Neural cell (in vitro differentiated cells): ENCODE measurements around the gene STAT6.

Experiments
- EP300 ChIP-seq: fragments of 450-650 bp; conservative IDR thresholded peaks from 2 replicates; pipeline ENCODE4 v1.6.1; 2014; ENCODE audit warnings: antibody characterized with exemption, mild to moderate bottlenecking, moderate library complexity; ENCODE audit not compliant: poor library complexity, severe bottlenecking
- EZH2 ChIP-seq: fragments of 200-600, 300-800 bp; shearing (Covaris generic), sonication (generic); IDR thresholded peaks from 2 replicates; pipeline ENCODE4 v1.6.1; 2014; ENCODE audit warnings: antibody characterized with exemption, low read length, borderline replicate concordance, mild to moderate bottlenecking; ENCODE audit not compliant: insufficient read depth, poor library complexity, severe bottlenecking
- POLR2AphosphoS5 ChIP-seq: IDR thresholded peaks from 2 replicates; pipeline ENCODE4 v1.6.1; 2012
- RAD21 ChIP-seq: fragments of 450-650 bp; conservative IDR thresholded peaks from 2 replicates; pipeline ENCODE4 v1.6.1; 2014; ENCODE audit warnings: antibody characterized with exemption, mild to moderate bottlenecking, moderate library complexity
- TAF1 ChIP-seq: IDR thresholded peaks from 2 replicates; pipeline ENCODE4 v1.6.1; 2012; ENCODE audit warnings: low read depth
- TF ChIP-seq, protein P1 (sequence below): fragments of 450-650 bp; IDR thresholded peaks from 2 replicates; pipeline ENCODE4 v1.5.1; 2014; ENCODE audit warnings: antibody characterized with exemption, mild to moderate bottlenecking, moderate library complexity; ENCODE audit not compliant: poor library complexity, severe bottlenecking
- TF ChIP-seq, protein P2 (sequence below): IDR thresholded peaks from 2 replicates; pipeline ENCODE4 v1.6.1; 2012; ENCODE audit warnings: borderline replicate concordance

DNA sequence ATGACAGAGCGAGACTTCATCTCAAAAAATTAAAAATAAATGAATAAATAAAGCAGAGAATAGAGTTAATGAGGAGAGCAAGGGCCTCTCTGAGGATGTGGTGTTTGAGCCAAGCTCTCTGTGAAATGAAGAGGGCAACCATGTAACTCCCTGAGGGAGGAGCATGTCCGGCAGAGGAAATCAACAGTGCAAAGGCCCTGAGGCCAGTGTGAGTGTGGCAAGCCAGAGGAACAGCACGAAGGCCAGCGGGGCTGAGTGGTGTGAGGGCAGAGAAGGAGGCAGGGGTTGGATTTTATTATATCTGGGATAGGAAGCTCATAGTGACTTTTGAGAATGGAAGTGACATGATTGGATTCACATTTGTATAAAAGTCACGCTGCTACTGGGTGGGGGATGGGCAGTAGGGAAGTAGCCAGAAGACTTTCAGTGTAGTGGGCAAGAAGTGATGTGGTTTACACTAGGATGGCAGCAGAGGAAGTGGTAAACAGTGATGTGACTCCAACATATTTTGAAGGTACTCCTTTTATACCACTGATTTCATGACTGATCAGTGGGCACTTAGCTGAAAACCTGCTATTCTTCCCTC lies 46.5 kb upstream of the STAT6 start:
- TF ChIP-seq RAD21 = no peak
- TF ChIP-seq, protein P1, sequence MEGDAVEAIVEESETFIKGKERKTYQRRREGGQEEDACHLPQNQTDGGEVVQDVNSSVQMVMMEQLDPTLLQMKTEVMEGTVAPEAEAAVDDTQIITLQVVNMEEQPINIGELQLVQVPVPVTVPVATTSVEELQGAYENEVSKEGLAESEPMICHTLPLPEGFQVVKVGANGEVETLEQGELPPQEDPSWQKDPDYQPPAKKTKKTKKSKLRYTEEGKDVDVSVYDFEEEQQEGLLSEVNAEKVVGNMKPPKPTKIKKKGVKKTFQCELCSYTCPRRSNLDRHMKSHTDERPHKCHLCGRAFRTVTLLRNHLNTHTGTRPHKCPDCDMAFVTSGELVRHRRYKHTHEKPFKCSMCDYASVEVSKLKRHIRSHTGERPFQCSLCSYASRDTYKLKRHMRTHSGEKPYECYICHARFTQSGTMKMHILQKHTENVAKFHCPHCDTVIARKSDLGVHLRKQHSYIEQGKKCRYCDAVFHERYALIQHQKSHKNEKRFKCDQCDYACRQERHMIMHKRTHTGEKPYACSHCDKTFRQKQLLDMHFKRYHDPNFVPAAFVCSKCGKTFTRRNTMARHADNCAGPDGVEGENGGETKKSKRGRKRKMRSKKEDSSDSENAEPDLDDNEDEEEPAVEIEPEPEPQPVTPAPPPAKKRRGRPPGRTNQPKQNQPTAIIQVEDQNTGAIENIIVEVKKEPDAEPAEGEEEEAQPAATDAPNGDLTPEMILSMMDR = no peak
- TF ChIP-seq, protein P2, sequence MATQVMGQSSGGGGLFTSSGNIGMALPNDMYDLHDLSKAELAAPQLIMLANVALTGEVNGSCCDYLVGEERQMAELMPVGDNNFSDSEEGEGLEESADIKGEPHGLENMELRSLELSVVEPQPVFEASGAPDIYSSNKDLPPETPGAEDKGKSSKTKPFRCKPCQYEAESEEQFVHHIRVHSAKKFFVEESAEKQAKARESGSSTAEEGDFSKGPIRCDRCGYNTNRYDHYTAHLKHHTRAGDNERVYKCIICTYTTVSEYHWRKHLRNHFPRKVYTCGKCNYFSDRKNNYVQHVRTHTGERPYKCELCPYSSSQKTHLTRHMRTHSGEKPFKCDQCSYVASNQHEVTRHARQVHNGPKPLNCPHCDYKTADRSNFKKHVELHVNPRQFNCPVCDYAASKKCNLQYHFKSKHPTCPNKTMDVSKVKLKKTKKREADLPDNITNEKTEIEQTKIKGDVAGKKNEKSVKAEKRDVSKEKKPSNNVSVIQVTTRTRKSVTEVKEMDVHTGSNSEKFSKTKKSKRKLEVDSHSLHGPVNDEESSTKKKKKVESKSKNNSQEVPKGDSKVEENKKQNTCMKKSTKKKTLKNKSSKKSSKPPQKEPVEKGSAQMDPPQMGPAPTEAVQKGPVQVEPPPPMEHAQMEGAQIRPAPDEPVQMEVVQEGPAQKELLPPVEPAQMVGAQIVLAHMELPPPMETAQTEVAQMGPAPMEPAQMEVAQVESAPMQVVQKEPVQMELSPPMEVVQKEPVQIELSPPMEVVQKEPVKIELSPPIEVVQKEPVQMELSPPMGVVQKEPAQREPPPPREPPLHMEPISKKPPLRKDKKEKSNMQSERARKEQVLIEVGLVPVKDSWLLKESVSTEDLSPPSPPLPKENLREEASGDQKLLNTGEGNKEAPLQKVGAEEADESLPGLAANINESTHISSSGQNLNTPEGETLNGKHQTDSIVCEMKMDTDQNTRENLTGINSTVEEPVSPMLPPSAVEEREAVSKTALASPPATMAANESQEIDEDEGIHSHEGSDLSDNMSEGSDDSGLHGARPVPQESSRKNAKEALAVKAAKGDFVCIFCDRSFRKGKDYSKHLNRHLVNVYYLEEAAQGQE = no peak
- no peak for TF ChIP-seq POLR2AphosphoS5
- TF ChIP-seq EZH2 = no peak
- no peak for TF ChIP-seq TAF1
- no peak for TF ChIP-seq EP300
